GM12878 (cell line): ENCODE results near the gene MICAL3. TPM values are rescaled to one million over a fixed set of nuclear protein-coding genes. Genes with fewer than 3 reads are reported as not detected.

Experiments
- ATAC-seq: fragments of 200-7000 bp; cut with Tn5 transposase; 3 replicates; pipeline ENCODE4 v1.9.1; 2020; ENCODE audit warnings: mild to moderate bottlenecking, moderate library complexity
- BruUV-seq: library from RNA; stranded (reverse); fragments of 400-500 nt; replicated peaks from 2 replicates; lab custom pipeline; 2021; lab: Mats Ljungman, UMichigan
- CTCF ChIA-PET: fragments of 300-600 bp; sonication (Branson Sonifier 250); formaldehyde crosslinking; extraction: SDS; loops from one replicate; lab custom pipeline; 2021; ENCODE audit warnings: inconsistent platforms; lab: Yijun Ruan, JAX
- POLR2A ChIA-PET: fragments of 350-600 bp; formaldehyde crosslinking; extraction: SDS; loops from one replicate; lab custom pipeline; 2021; ENCODE audit warnings: inconsistent platforms; lab: Charles Lee
- RAD21 ChIA-PET: fragments of 300-600 bp; sonication (Branson Sonifier 250); formaldehyde crosslinking; loops from one replicate; lab custom pipeline; 2023; ENCODE audit warnings: antibody characterized with exemption; ENCODE audit not compliant: unreplicated experiment; lab: Charles Lee
- SMC1A ChIA-PET: fragments of 300-600 bp; sonication (Branson Sonifier 250); formaldehyde crosslinking; loops from one replicate; lab custom pipeline; 2023; ENCODE audit not compliant: unreplicated experiment, uncharacterized antibody; lab: Charles Lee
- DNase-seq: peaks from one replicate; pipeline ENCODE4 v3.0.0-alpha.2; 2011; ENCODE audit warnings: low read depth, low spot score
- FAIRE-seq: peaks from 3 replicates; lab custom pipeline; 2011; peaks lifted over from hg19 to GRCh38; lab: Jason Lieb, UNC
- H2AFZ ChIP-seq: 2 replicates; pipeline ENCODE4 v1.6.0; 2011; ENCODE audit warnings: low read depth, low read length, control low read depth; ENCODE audit not compliant: control insufficient read depth
- H3K27ac ChIP-seq: 2 replicates; pipeline ENCODE4 v1.5.1; 2011; ENCODE audit warnings: control low read depth; ENCODE audit not compliant: control insufficient read depth, insufficient read depth
- H3K27me3 ChIP-seq, 2 experiments: replicated peaks in 1 of 2; 2 replicates each; pipeline versions ENCODE4 v1.6.0 to v1.6.1; 2011; ENCODE audit warnings: low read length in 1 of 2; ENCODE audit not compliant: control insufficient read depth in 2 of 2, insufficient read depth in 2 of 2
- H3K36me3 ChIP-seq, 2 experiments: 2 replicates each; pipeline ENCODE4 v1.5.1; 2011; ENCODE audit warnings: low read length in 1 of 2; ENCODE audit not compliant: control insufficient read depth in 2 of 2, insufficient read depth in 2 of 2
- H3K4me1 ChIP-seq: 2 replicates; pipeline ENCODE4 v1.6.1; 2011; ENCODE audit warnings: mild to moderate bottlenecking, low read length, moderate library complexity, mixed read lengths; ENCODE audit not compliant: control insufficient read depth, insufficient read depth
- H3K4me2 ChIP-seq: 2 replicates; pipeline ENCODE4 v1.6.0; 2011; ENCODE audit warnings: control low read depth; ENCODE audit not compliant: control insufficient read depth, insufficient read depth
- H3K4me3 ChIP-seq: fragments of 200-600 bp; sonication (generic); 2 replicates; pipeline ENCODE4 v1.5.1; 2016
- H3K79me2 ChIP-seq: 2 replicates; pipeline ENCODE4 v1.6.0; 2011; ENCODE audit warnings: low read length; ENCODE audit not compliant: control insufficient read depth, insufficient read depth
- H3K9ac ChIP-seq: 2 replicates; pipeline ENCODE4 v1.8.0; 2011; ENCODE audit warnings: low read length, control low read depth, mixed read lengths; ENCODE audit not compliant: control insufficient read depth, insufficient read depth
- H3K9me3 ChIP-seq: replicated peaks from 3 replicates; pipeline ENCODE4 v1.5.1; 2011; ENCODE audit warnings: mild to moderate bottlenecking, low read length; ENCODE audit not compliant: control insufficient read depth, insufficient read depth
- H4K20me1 ChIP-seq: 2 replicates; pipeline ENCODE4 v1.6.0; 2011; ENCODE audit not compliant: control insufficient read depth, insufficient read depth
- ATF3 ChIP-seq: IDR thresholded peaks from 2 replicates; pipeline ENCODE4 v1.6.1; 2011; ENCODE audit warnings: low read depth, mild to moderate bottlenecking, low read length, moderate library complexity, borderline replicate concordance; ENCODE audit errors: extremely low read depth
- CHD1 ChIP-seq: IDR thresholded peaks from 2 replicates; pipeline ENCODE4 v1.6.1; 2012; ENCODE audit warnings: low read depth, low read length, improper control_type of control experiment
- E4F1 ChIP-seq: fragments of 450-650 bp; IDR thresholded peaks from 2 replicates; pipeline ENCODE4 v1.6.1; 2018; ENCODE audit warnings: borderline replicate concordance, mild to moderate bottlenecking; ENCODE audit not compliant: partially characterized antibody
- ETV6 ChIP-seq, 2 experiments: fragments of 450-650 bp in 1 of 2; IDR thresholded peaks in 1 of 2; conservative IDR thresholded peaks in 1 of 2; 2 replicates each; pipeline ENCODE4 v1.6.1; 2014; ENCODE audit warnings: antibody characterized with exemption in 1 of 2, borderline replicate concordance in 1 of 2, low read depth in 1 of 2, mild to moderate bottlenecking in 1 of 2, moderate library complexity in 1 of 2
- IKZF2 ChIP-seq, 2 experiments: fragments of 450-650 bp; IDR thresholded peaks; 2 replicates each; pipeline ENCODE4 v1.6.1; 2017; ENCODE audit warnings: mild to moderate bottlenecking in 2 of 2, moderate library complexity in 2 of 2
- MXI1 ChIP-seq: fragments of 150-350 bp; IDR thresholded peaks from 2 replicates; pipeline ENCODE4 v1.6.1; 2011; ENCODE audit warnings: low read depth, mild to moderate bottlenecking, inconsistent platforms, low read length, improper control_type of control experiment
- NFIC ChIP-seq: IDR thresholded peaks from 2 replicates; pipeline ENCODE4 v1.6.1; 2012; ENCODE audit warnings: low read depth, mild to moderate bottlenecking, inconsistent platforms, low read length, moderate library complexity
- PAX5 ChIP-seq: IDR thresholded peaks from 2 replicates; pipeline ENCODE4 v1.6.1; 2011; ENCODE audit warnings: low read depth, low read length, borderline replicate concordance
- PKNOX1 ChIP-seq: fragments of 450-650 bp; IDR thresholded peaks from 2 replicates; pipeline ENCODE4 v1.6.1; 2016; ENCODE audit warnings: mild to moderate bottlenecking
- SMAD5 ChIP-seq: IDR thresholded peaks from 2 replicates; pipeline ENCODE4 v1.6.1; 2016; ENCODE audit warnings: antibody characterized with exemption, low read depth
- SUPT20H ChIP-seq: IDR thresholded peaks from 2 replicates; pipeline ENCODE4 v1.6.1; 2011; ENCODE audit warnings: low read depth, mild to moderate bottlenecking, low read length, moderate library complexity, borderline replicate concordance; ENCODE audit not compliant: control insufficient read depth
- ZNF687 ChIP-seq: fragments of 450-650 bp; IDR thresholded peaks from 2 replicates; pipeline ENCODE4 v1.6.1; 2017; ENCODE audit warnings: mild to moderate bottlenecking, moderate library complexity
- WGBS: methylation state at CpG from one replicate; pipeline ENCODE4 v1.1.6; 2016; ENCODE audit warnings: low lambda C conversion rate; ENCODE audit not compliant: insufficient replicate concordance, insufficient coverage; ENCODE audit errors: missing lambda C conversion rate; 5-methylcytosine and 5-hydroxymethylcytosine counted together
- in situ Hi-C: fragments of 300-500 bp; cut with MboI; formaldehyde crosslinking; loops from 9 replicates; pipeline ENCODE4 v1.14.3; 2018; ENCODE audit warnings: mixed read lengths
- intact Hi-C: fragments of 100-400 bp; cut with micrococcal nuclease; formaldehyde crosslinking; loops from one replicate; pipeline ENCODE4 v1.14.2; 2022; ENCODE audit not compliant: unreplicated experiment
- polyA plus RNA-seq, 11 experiments: library from polyadenylated mRNA; depleted of rRNA in 4 of 11; unstranded in 6 of 11; stranded (reverse) in 5 of 11; fragments of >200 nt; fragmentation: Nextera tagmentation in 4 of 11; fragmentation: Illumina TruSeq in 1 of 11; extraction: Ambion mirVana in 4 of 11; extraction: Trizol in 1 of 11; gene quantifications; 1 replicate in 1 of 11; 2 replicates in 10 of 11; pipeline versions ENCODE4 v1.2.1 to v1.2.3, GENCODE V29; 2011 to 2016; ENCODE audit warnings: inconsistent platforms in 2 of 11, missing spikeins in 2 of 11, low read depth in 1 of 11
- total RNA-seq, 4 experiments: library from RNA; depleted of rRNA in 3 of 4; stranded (reverse); fragments of >200 nt in 3 of 4; fragmentation: Illumina TruSeq in 1 of 4; extraction: Trizol in 1 of 4; gene quantifications; 2 replicates each; pipeline versions ENCODE4 v1.2.1 to v1.2.3, GENCODE V29; 2013 to 2021

MICAL3 gene
- total and polyA plus RNA-seq, 10 of the 15 experiments (the other 5 are each of a cell fraction or from before 2014, with no cell fraction given) = 2.6 to 92.2 (median 24.0) TPM

- POLR2A ChIA-PET = no interaction called here
- Histone ChIP-seq H3K27me3 (no peaks in the 10 kb centered on the region), H3K4me1 (no peaks in the 10 kb centered on the region), H4K20me1 (no peaks in the 10 kb centered on the region), H3K79me2 (no peaks in the 10 kb centered on the region), H3K27ac (no peak overlapping the region), H2AFZ (no peak overlapping the region), H3K4me3 (no peak overlapping the region), H3K9ac (no peak overlapping the region), H3K4me2 (no peak overlapping the region), H3K36me3 (peaks cover 14 to 28% of the 10 kb centered on the region in 2 experiments), H3K9me3 (peaks cover 1% of the 10 kb centered on the region; the same call in 1 of the 3 replicates)
- SMC1A ChIA-PET = interaction anchor here (0.9 kb wide), 1 partner anchor 202 kb away, joined by 3 read pairs; no protein-coding TSS in a partner anchor
- CTCF ChIA-PET = interaction anchor here (1.2 kb wide), 1 partner anchor 202 kb away, joined by 6 read pairs; no protein-coding TSS in a partner anchor
- RAD21 ChIA-PET = no interaction called here
- DNase-seq = no peak
- intact Hi-C loops (no loop called here), in situ Hi-C loops (no loop called here)
- WGBS = 68% methylated on average over 15 of the region's 15 CpGs
- no peak for ATAC-seq
- no TSS peak for BruUV-seq
- no peak for FAIRE-seq
- TF ChIP-seq CHD1 (no peak), MXI1 (no peak), PKNOX1 (no peak), ETV6 (conservative IDR thresholded peaks at IDR 0.05 in 1 of 2, IDR thresholded peaks at IDR 0.05 in 1 of 2; ENCODE audit: borderline replicate concordance in 1 of 2, low read depth in 1 of 2) (no peak), ATF3 (no peak), PAX5 (no peak), SUPT20H (no peak), NFIC (no peak), SMAD5 (no peak), ZNF687 (no peak), E4F1 (no peak), IKZF2 (IDR thresholded peaks at IDR 0.05) (no peak)
Measured at GRCh38 chr22:17874231-17874905, 150.0 kb downstream of the MICAL3 start.
